ENCODE measurements around the gene TAOK1.
"Not testable (repeated sequence)": the region's sequence is repeated elsewhere in the genome, so short reads cannot be mapped to it uniquely, and the experiment has no call there.

TAOK1 gene

GRCh38 chr17:29555840-29556239 is 165.7 kb downstream of the TAOK1 start:
- H3K27ac ChIP-seq (replicated peaks): no peak overlapping the region
- DNase-seq (ENCODE audit: low read depth in 1 of 2, low spot score in 1 of 2): no peak
- no peaks in the 10 kb centered on the region for H3K27me3 ChIP-seq (ENCODE audit: insufficient read depth, poor library complexity, severe bottlenecking)
- TF ChIP-seq GABPA (IDR thresholded peaks at IDR 0.05; ENCODE audit: low read depth) (no peak), REST (IDR thresholded peaks at IDR 0.05; ENCODE audit: insufficient replicate concordance, low read depth) (no peak), POLR2AphosphoS5 (IDR thresholded peaks at IDR 0.05; ENCODE audit: low read depth) (no peak), CTCF (IDR thresholded peaks at IDR 0.05; ENCODE audit: insufficient read depth, low read length) (no peak), SPI1 (IDR thresholded peaks at IDR 0.05; ENCODE audit: borderline replicate concordance, low read depth) (no peak)
- H3K4me3 ChIP-seq (replicated peaks; ENCODE audit: insufficient read depth, low read length): no peak overlapping the region

- no peak for DNase-seq (ENCODE audit: low read depth in 1 of 2, low spot score in 1 of 2)
- TF ChIP-seq SPI1 (IDR thresholded peaks at IDR 0.05; ENCODE audit: borderline replicate concordance, low read depth): no peak
- no peak for TF ChIP-seq CTCF (IDR thresholded peaks at IDR 0.05; ENCODE audit: insufficient read depth, low read length)
- TF ChIP-seq REST (IDR thresholded peaks at IDR 0.05; ENCODE audit: insufficient replicate concordance, low read depth): no peak
- no peak for TF ChIP-seq POLR2AphosphoS5 (IDR thresholded peaks at IDR 0.05; ENCODE audit: low read depth)
- TF ChIP-seq GABPA (IDR thresholded peaks at IDR 0.05; ENCODE audit: low read depth): no peak
- Histone ChIP-seq H3K4me3 (replicated peaks; ENCODE audit: insufficient read depth, low read length) (no peak overlapping the region), H3K27ac (replicated peaks) (no peak overlapping the region), H3K27me3 (ENCODE audit: insufficient read depth, poor library complexity, severe bottlenecking) (no peaks in the 10 kb centered on the region)
Observed at GRCh38 chr17:29557085-29557738, 167.0 kb downstream of the TAOK1 start.

- no peak for DNase-seq (ENCODE audit: low read depth in 1 of 2, low spot score in 1 of 2)
- TF ChIP-seq GABPA (IDR thresholded peaks at IDR 0.05; ENCODE audit: low read depth) (no peak), SPI1 (IDR thresholded peaks at IDR 0.05; ENCODE audit: borderline replicate concordance, low read depth) (peak; percentile 18; the same call in 1 of the 2 replicates)
Observed at GRCh38 chr17:29557739-29558116, 167.6 kb downstream of the TAOK1 start.

GRCh38 chr17:29558139-29558538 is 168.0 kb downstream of the TAOK1 start:
- H3K27ac ChIP-seq (replicated peaks); DNase-seq (ENCODE audit: low read depth in 1 of 2, low spot score in 1 of 2); H3K4me3 ChIP-seq (replicated peaks; ENCODE audit: insufficient read depth, low read length); H3K27me3 ChIP-seq (ENCODE audit: insufficient read depth, poor library complexity, severe bottlenecking): not testable (repeated sequence)

More at GRCh38 chr17:29557739-29558116, 167.6 kb downstream of the TAOK1 start:
- H3K27me3 ChIP-seq (ENCODE audit: insufficient read depth, poor library complexity, severe bottlenecking): no peaks in the 10 kb centered on the region
- H3K27ac ChIP-seq (replicated peaks): no peak overlapping the region
- H3K4me3 ChIP-seq (replicated peaks; ENCODE audit: insufficient read depth, low read length): no peak overlapping the region

GRCh38 chr17:29559640-29560039 is 169.5 kb downstream of the TAOK1 start:
- Histone ChIP-seq H3K27ac (replicated peaks) (no peak overlapping the region), H3K27me3 (ENCODE audit: insufficient read depth, poor library complexity, severe bottlenecking) (no peaks in the 10 kb centered on the region), H3K4me3 (replicated peaks; ENCODE audit: insufficient read depth, low read length) (no peak overlapping the region)
- DNase-seq (ENCODE audit: low read depth in 1 of 2, low spot score in 1 of 2): no peak
- TF ChIP-seq GABPA (IDR thresholded peaks at IDR 0.05; ENCODE audit: low read depth): no peak
- no peak for TF ChIP-seq REST (IDR thresholded peaks at IDR 0.05; ENCODE audit: insufficient replicate concordance, low read depth)

All from HL-60 (cell line).